ENCODE results near the gene MDGA2. TPM values are rescaled to one million over a fixed set of nuclear protein-coding genes. Genes with fewer than 3 reads are reported as not detected.

The MDGA2 gene
- polyA plus RNA-seq, 1 of the 3 experiments (the other 2 are of a cell fraction): not detected

DNA sequence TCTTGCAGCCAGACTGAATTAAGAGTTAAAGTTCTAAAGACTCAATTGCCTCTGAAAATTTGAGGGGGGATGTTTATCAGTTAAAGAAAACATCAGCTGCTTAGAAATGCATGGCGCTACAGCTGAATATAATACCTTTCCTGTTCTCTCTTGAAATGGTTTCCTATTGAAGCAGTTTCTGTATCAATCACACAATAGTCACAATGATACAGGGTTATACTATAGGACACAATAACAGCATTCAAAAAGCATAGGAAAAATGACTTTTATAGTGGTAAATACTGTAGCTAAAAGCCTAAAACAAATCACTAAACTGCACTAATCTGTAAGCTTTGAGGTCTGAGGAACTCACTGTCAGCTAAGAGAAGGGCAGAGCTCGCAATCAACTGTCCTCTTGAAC, 15.2 kb downstream of the MDGA2 start:
- WGBS (ENCODE audit: low lambda C conversion rate): 0% methylated on average over 2 of the region's 2 CpGs
- TF ChIP-seq RAD21 (IDR thresholded peaks at IDR 0.05; ENCODE audit: low read length): no peak
- TF ChIP-seq EZH2phosphoT487 (IDR thresholded peaks at IDR 0.05; ENCODE audit: borderline replicate concordance, low read depth): no peak
- Histone ChIP-seq H3K9me3 (no peaks in the 10 kb centered on the region), H3K36me3 (replicated peaks in 1 of 2; ENCODE audit: control insufficient read depth in 1 of 2, insufficient read depth in 2 of 2, low read length in 1 of 2) (no peaks in the 10 kb centered on the region), H3K9me2 (no peaks in the 10 kb centered on the region), H4K20me1 (ENCODE audit: insufficient read depth) (no peaks in the 10 kb centered on the region), H2AFZ (ENCODE audit: low read depth) (no peak overlapping the region), H3K27me3 (ENCODE audit: insufficient read depth) (no peaks in the 10 kb centered on the region), H3K9ac (no peak overlapping the region), H3K4me1 (ENCODE audit: control insufficient read depth in 1 of 2, insufficient read depth in 2 of 2, low read depth in 1 of 2, low read length in 1 of 2) (no peaks in the 10 kb centered on the region), H3K79me2 (ENCODE audit: insufficient read depth) (no peaks in the 10 kb centered on the region), H3F3A (replicated peaks; ENCODE audit: insufficient read depth) (no peaks in the 10 kb centered on the region), H3K4me3 (ENCODE audit: low read depth in 2 of 2, low read length in 1 of 2) (no peak overlapping the region), H3K27ac (ENCODE audit: low read depth in 2 of 2, low read length in 1 of 2) (no peak overlapping the region), H3K4me2 (no peak overlapping the region)
- ChIA-PET POLR2A (no interaction called here), CTCF (no interaction called here)
- DNase-seq: no peak

GRCh38 chr14:47658041-47658440, 17.4 kb downstream of the MDGA2 start:
- H3K36me3 ChIP-seq (replicated peaks in 1 of 2; ENCODE audit: control insufficient read depth in 1 of 2, insufficient read depth in 2 of 2, low read length in 1 of 2): no peaks in the 10 kb centered on the region
- H3K79me2 ChIP-seq (ENCODE audit: insufficient read depth): no peaks in the 10 kb centered on the region
- H4K20me1 ChIP-seq (ENCODE audit: insufficient read depth): no peaks in the 10 kb centered on the region
- no peak overlapping the region for H3K4me2 ChIP-seq
- no peaks in the 10 kb centered on the region for H3F3A ChIP-seq (replicated peaks; ENCODE audit: insufficient read depth)
- no peaks in the 10 kb centered on the region for H3K9me2 ChIP-seq
- no peaks in the 10 kb centered on the region for H3K9me3 ChIP-seq
- ChIA-PET CTCF (no interaction called here), POLR2A (no interaction called here)
- H2AFZ ChIP-seq (ENCODE audit: low read depth): no peak overlapping the region
- TF ChIP-seq RXRA (IDR thresholded peaks at IDR 0.05; ENCODE audit: borderline replicate concordance, low read depth) (no peak), TCF12 (IDR thresholded peaks at IDR 0.05) (no peak), EZH2phosphoT487 (IDR thresholded peaks at IDR 0.05; ENCODE audit: borderline replicate concordance, low read depth) (no peak), ELF1 (IDR thresholded peaks at IDR 0.05) (no peak)
- H3K4me3 ChIP-seq (ENCODE audit: low read depth in 2 of 2, low read length in 1 of 2): no peak overlapping the region
- no peak for DNase-seq
- 0% methylated on average over 1 of the region's 1 CpG for WGBS (ENCODE audit: low lambda C conversion rate)
- no peaks in the 10 kb centered on the region for H3K27me3 ChIP-seq (ENCODE audit: insufficient read depth)
- H3K4me1 ChIP-seq (ENCODE audit: control insufficient read depth in 1 of 2, insufficient read depth in 2 of 2, low read depth in 1 of 2, low read length in 1 of 2): no peaks in the 10 kb centered on the region
- no peak overlapping the region for H3K9ac ChIP-seq
- no peak overlapping the region for H3K27ac ChIP-seq (ENCODE audit: low read depth in 2 of 2, low read length in 1 of 2)

GRCh38 chr14:47657143-47657542, 18.3 kb downstream of the MDGA2 start:
- H3K27me3 ChIP-seq (ENCODE audit: insufficient read depth): no peaks in the 10 kb centered on the region
- H3K4me1 ChIP-seq (ENCODE audit: control insufficient read depth in 1 of 2, insufficient read depth in 2 of 2, low read depth in 1 of 2, low read length in 1 of 2): no peaks in the 10 kb centered on the region
- H3K36me3 ChIP-seq (replicated peaks in 1 of 2; ENCODE audit: control insufficient read depth in 1 of 2, insufficient read depth in 2 of 2, low read length in 1 of 2): no peaks in the 10 kb centered on the region
- no peak overlapping the region for H3K27ac ChIP-seq (ENCODE audit: low read depth in 2 of 2, low read length in 1 of 2)
- no peaks in the 10 kb centered on the region for H4K20me1 ChIP-seq (ENCODE audit: insufficient read depth)
- H2AFZ ChIP-seq (ENCODE audit: low read depth): no peak overlapping the region
- no peak overlapping the region for H3K4me2 ChIP-seq
- CTCF ChIA-PET: no interaction called here
- H3K9me3 ChIP-seq: no peaks in the 10 kb centered on the region
- H3K4me3 ChIP-seq (ENCODE audit: low read depth in 2 of 2, low read length in 1 of 2): no peak overlapping the region
- no peak for DNase-seq
- POLR2A ChIA-PET: no interaction called here
- H3K79me2 ChIP-seq (ENCODE audit: insufficient read depth): no peaks in the 10 kb centered on the region
- H3K9me2 ChIP-seq: no peaks in the 10 kb centered on the region
- no peak for TF ChIP-seq SMC3 (IDR thresholded peaks at IDR 0.05; ENCODE audit: low read depth, low read length)
- no peaks in the 10 kb centered on the region for H3F3A ChIP-seq (replicated peaks; ENCODE audit: insufficient read depth)
- 18% methylated on average over 3 of the region's 3 CpGs for WGBS (ENCODE audit: low lambda C conversion rate)
- no peak overlapping the region for H3K9ac ChIP-seq

- Histone ChIP-seq H2AFZ (ENCODE audit: low read depth) (no peak overlapping the region), H3K9ac (no peak overlapping the region), H3K27me3 (ENCODE audit: insufficient read depth) (no peaks in the 10 kb centered on the region), H3F3A (replicated peaks; ENCODE audit: insufficient read depth) (no peaks in the 10 kb centered on the region), H3K4me2 (no peak overlapping the region), H3K4me1 (ENCODE audit: control insufficient read depth in 1 of 2, insufficient read depth in 2 of 2, low read depth in 1 of 2, low read length in 1 of 2) (no peaks in the 10 kb centered on the region), H4K20me1 (ENCODE audit: insufficient read depth) (no peaks in the 10 kb centered on the region), H3K9me3 (no peaks in the 10 kb centered on the region), H3K9me2 (no peaks in the 10 kb centered on the region), H3K27ac (ENCODE audit: low read depth in 2 of 2, low read length in 1 of 2) (no peak overlapping the region), H3K79me2 (ENCODE audit: insufficient read depth) (no peaks in the 10 kb centered on the region), H3K4me3 (ENCODE audit: low read depth in 2 of 2, low read length in 1 of 2) (no peak overlapping the region), H3K36me3 (replicated peaks in 1 of 2; ENCODE audit: control insufficient read depth in 1 of 2, insufficient read depth in 2 of 2, low read length in 1 of 2) (no peaks in the 10 kb centered on the region)
- POLR2A ChIA-PET: no interaction called here
- no peak for DNase-seq
- CTCF ChIA-PET: no interaction called here
- WGBS (ENCODE audit: low lambda C conversion rate): 0% methylated on average over 5 of the region's 5 CpGs
- TF ChIP-seq FOXM1 (IDR thresholded peaks at IDR 0.05; ENCODE audit: low read depth) (no peak), RCOR1 (IDR thresholded peaks at IDR 0.05; ENCODE audit: low read length) (no peak), NFIC (IDR thresholded peaks at IDR 0.05; ENCODE audit: borderline replicate concordance) (no peak), EP300 (IDR thresholded peaks at IDR 0.05; ENCODE audit: borderline replicate concordance in 1 of 2, low read depth in 1 of 2, low read length in 1 of 2) (no peak), CTCF (IDR thresholded peaks at IDR 0.05) (no peak), JUND (IDR thresholded peaks at IDR 0.05) (no peak), RAD21 (IDR thresholded peaks at IDR 0.05; ENCODE audit: low read length) (no peak)
- TF ChIP-seq, protein P1, sequence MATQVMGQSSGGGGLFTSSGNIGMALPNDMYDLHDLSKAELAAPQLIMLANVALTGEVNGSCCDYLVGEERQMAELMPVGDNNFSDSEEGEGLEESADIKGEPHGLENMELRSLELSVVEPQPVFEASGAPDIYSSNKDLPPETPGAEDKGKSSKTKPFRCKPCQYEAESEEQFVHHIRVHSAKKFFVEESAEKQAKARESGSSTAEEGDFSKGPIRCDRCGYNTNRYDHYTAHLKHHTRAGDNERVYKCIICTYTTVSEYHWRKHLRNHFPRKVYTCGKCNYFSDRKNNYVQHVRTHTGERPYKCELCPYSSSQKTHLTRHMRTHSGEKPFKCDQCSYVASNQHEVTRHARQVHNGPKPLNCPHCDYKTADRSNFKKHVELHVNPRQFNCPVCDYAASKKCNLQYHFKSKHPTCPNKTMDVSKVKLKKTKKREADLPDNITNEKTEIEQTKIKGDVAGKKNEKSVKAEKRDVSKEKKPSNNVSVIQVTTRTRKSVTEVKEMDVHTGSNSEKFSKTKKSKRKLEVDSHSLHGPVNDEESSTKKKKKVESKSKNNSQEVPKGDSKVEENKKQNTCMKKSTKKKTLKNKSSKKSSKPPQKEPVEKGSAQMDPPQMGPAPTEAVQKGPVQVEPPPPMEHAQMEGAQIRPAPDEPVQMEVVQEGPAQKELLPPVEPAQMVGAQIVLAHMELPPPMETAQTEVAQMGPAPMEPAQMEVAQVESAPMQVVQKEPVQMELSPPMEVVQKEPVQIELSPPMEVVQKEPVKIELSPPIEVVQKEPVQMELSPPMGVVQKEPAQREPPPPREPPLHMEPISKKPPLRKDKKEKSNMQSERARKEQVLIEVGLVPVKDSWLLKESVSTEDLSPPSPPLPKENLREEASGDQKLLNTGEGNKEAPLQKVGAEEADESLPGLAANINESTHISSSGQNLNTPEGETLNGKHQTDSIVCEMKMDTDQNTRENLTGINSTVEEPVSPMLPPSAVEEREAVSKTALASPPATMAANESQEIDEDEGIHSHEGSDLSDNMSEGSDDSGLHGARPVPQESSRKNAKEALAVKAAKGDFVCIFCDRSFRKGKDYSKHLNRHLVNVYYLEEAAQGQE (IDR thresholded peaks at IDR 0.05; ENCODE audit: low read depth, low read length): no peak
These were observed 24.1 kb downstream of the MDGA2 start for GRCh38 chr14:47651337-47651736.

Measured in SK-N-SH (cell line).